ENCODE measurements around the gene USH1C.

DNA sequence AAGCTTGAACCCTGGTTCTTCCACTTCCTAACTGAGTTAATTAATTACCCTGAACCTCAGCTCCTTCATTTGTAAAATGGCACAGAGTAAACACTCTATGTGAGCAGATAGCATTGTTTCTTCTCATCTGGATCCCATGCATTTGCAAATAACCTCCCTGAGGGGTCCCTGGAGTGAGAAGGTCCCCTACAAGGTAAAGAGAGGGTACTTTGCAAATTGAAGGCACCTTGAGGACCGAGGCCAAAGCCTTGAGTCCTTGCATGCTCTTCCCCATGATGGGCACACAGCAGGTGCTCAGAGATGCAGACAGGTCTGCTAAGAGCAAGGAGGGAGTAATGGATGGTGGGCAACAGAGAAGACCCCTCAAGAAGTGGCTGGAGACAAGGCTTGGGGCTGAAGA lies 36.1 kb upstream of the USH1C start:
- TF ChIP-seq KAT8 (CRISPR knock-in tag; IDR thresholded peaks at IDR 0.05) = no peak
- TF ChIP-seq RAD21 (CRISPR knock-in tag; IDR thresholded peaks at IDR 0.05) = no peak
- TF ChIP-seq, protein P1, sequence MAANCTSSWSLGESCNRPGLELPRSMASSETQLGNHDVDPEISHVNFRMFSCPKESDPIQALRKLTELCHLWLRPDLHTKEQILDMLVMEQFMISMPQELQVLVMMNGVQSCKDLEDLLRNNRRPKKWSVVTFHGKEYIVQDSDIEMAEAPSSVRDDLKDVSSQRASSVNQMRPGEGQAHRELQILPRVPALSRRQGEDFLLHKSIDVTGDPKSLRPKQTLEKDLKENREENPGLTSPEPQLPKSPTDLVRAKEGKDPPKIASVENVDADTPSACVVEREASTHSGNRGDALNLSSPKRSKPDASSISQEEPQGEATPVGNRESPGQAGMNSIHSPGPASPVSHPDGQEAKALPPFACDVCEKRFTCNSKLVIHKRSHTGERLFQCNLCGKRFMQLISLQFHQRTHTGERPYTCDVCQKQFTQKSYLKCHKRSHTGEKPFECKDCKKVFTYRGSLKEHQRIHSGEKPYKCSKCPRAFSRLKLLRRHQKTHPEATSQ (CRISPR knock-in tag; IDR thresholded peaks at IDR 0.05; ENCODE audit: borderline replicate concordance) = no peak
- no peak for TF ChIP-seq ZBTB33 (CRISPR knock-in tag; IDR thresholded peaks at IDR 0.05)
- no peak for TF ChIP-seq ZNF451 (CRISPR knock-in tag; IDR thresholded peaks at IDR 0.05)
- TF ChIP-seq CHD2 (IDR thresholded peaks at IDR 0.05; ENCODE audit: low read depth, low read length) = no peak
- no peak for TF ChIP-seq CTCF (CRISPR knock-in tag; IDR thresholded peaks at IDR 0.05)
